ENCODE data around the gene FGF14.

Gene FGF14

DNA sequence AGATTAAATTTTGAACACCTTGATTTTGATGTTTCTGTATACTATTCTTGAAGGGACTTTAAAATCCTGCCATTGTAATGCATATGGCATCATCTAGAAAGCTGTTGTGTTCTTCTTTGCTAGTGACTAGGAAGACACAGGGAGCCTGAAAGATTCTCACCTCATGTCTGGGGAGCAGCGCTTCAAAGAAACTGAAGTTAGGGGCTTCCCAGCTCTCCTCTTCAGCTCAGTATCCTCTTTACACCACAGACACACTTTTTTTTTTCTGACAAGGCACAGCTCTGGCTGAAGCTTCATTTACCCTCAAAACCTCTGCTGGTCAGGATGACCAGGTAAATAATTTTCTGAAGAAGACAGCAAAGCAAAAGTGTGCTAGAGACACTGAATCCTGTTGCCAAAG is 693.7 kb downstream of the FGF14 start:
- H3K27ac ChIP-seq (ENCODE audit: low read length): no peak overlapping the region

DNA sequence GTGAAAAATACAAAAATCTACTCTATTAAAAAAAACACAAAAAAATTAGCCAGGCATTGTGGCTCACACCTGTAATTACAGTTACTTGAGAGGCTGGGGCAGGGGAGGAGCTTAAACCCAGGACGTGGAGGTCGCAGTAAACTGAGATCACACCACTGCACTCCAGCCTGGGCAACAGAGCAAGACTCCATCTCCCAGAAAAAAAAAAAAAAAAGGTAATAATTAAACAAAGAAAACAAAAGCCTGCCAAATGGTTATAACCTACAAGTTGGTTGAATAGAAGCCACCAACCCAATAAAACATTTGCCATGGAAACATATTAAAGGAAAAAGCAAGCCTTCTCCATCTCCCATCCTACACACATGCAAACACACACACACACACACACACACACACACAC is 694.2 kb downstream of the FGF14 start:
- Histone ChIP-seq H3K27me3 (ENCODE audit: low read depth, low read length) (no peaks in the 10 kb centered on the region), H3K9me3 (ENCODE audit: control insufficient read depth in 1 of 2, low read length in 2 of 2) (no peaks in the 10 kb centered on the region), H3K27ac (ENCODE audit: low read length) (no peak overlapping the region), H3K36me3 (ENCODE audit: control insufficient read depth in 1 of 2, insufficient read depth in 2 of 2, low read length in 2 of 2) (no peaks in the 10 kb centered on the region), H3K4me3 (ENCODE audit: low read depth in 1 of 2, low read length in 2 of 2) (no peak overlapping the region), H3K4me1 (ENCODE audit: control insufficient read depth in 1 of 2, insufficient read depth in 2 of 2, low read length in 2 of 2) (no peaks in the 10 kb centered on the region)

More for the DNA sequence above, 693.7 kb downstream of the FGF14 start:
- H3K36me3 ChIP-seq (ENCODE audit: control insufficient read depth in 1 of 2, insufficient read depth in 2 of 2, low read length in 2 of 2): no peaks in the 10 kb centered on the region
- no peaks in the 10 kb centered on the region for H3K27me3 ChIP-seq (ENCODE audit: low read depth, low read length)
- no peaks in the 10 kb centered on the region for H3K4me1 ChIP-seq (ENCODE audit: control insufficient read depth in 1 of 2, insufficient read depth in 2 of 2, low read length in 2 of 2)
- no peaks in the 10 kb centered on the region for H3K9me3 ChIP-seq (ENCODE audit: control insufficient read depth in 1 of 2, low read length in 2 of 2)
- H3K4me3 ChIP-seq (ENCODE audit: low read depth in 1 of 2, low read length in 2 of 2): no peak overlapping the region

DNA sequence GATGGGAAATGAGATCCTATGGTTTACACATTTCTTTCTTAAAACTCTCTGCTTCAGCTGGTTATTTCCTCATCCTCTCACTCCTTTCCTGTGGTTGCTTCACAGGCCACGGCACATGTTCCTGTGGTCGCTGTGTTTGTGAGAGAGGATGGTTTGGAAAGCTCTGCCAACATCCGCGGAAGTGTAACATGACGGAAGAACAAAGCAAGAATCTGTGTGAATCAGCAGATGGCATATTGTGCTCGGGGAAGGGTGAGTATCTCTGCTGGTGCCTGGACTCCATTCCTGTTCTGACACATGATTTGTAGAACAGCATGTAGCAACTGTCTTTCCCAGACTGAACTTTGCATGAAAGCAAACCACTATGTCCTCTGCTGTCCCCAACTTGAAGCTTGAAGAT is 695.2 kb downstream of the FGF14 start:
- H3K4me1 ChIP-seq (ENCODE audit: control insufficient read depth in 1 of 2, insufficient read depth in 2 of 2, low read length in 2 of 2): no peaks in the 10 kb centered on the region
- H3K9me3 ChIP-seq (ENCODE audit: control insufficient read depth in 1 of 2, low read length in 2 of 2): no peaks in the 10 kb centered on the region
- H3K27me3 ChIP-seq (ENCODE audit: low read depth, low read length): no peaks in the 10 kb centered on the region
- no peak overlapping the region for H3K27ac ChIP-seq (ENCODE audit: low read length)
- no peak overlapping the region for H3K4me3 ChIP-seq (ENCODE audit: low read depth in 1 of 2, low read length in 2 of 2)
- H3K36me3 ChIP-seq (ENCODE audit: control insufficient read depth in 1 of 2, insufficient read depth in 2 of 2, low read length in 2 of 2): no peaks in the 10 kb centered on the region

DNA sequence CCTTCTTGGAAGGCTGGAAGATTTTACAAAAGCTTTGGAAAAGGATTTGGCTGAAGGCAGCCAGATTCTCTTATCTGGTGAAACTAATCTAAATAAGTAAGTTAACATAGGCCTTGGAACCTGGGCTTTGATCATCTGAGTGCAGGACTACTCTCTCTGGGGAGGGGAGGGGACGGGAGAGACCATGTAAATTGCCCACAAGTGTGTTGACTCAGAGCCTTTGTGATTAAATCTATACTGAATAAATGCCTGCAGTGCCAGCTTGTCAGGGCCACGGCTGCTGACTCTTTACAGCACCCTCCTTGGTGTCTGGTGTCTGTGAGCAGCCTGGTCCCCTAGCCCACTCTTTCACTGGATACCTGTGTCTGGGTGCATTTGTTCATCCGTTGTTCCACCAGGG is 698.0 kb downstream of the FGF14 start:
- Histone ChIP-seq H3K4me3 (ENCODE audit: low read depth in 1 of 2, low read length in 2 of 2) (no peak overlapping the region), H3K27me3 (ENCODE audit: low read depth, low read length) (no peaks in the 10 kb centered on the region), H3K27ac (ENCODE audit: low read length) (no peak overlapping the region), H3K9me3 (ENCODE audit: control insufficient read depth in 1 of 2, low read length in 2 of 2) (no peaks in the 10 kb centered on the region), H3K36me3 (ENCODE audit: control insufficient read depth in 1 of 2, insufficient read depth in 2 of 2, low read length in 2 of 2) (no peaks in the 10 kb centered on the region), H3K4me1 (ENCODE audit: control insufficient read depth in 1 of 2, insufficient read depth in 2 of 2, low read length in 2 of 2) (no peaks in the 10 kb centered on the region)

DNA sequence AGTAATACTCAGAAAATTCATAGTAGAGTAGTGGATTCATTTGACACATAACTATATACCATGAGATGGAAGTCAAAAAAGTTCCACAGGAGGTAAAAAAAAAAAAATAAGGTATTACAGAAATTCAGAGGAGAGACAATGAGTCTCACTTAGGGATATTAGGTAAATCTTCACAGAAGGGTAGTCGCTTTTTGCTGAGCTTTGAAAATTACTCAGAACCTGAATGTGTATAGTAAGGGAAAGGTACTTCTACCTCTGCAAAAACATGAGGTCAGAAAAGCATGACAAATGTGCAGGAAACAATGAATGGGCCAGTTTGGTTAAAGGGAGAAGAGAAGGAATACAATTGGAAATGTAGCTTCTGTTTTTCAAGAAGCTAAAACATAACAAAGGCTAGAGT is 698.8 kb downstream of the FGF14 start:
- Histone ChIP-seq H3K27ac (ENCODE audit: low read length) (no peak overlapping the region), H3K4me3 (ENCODE audit: low read depth in 1 of 2, low read length in 2 of 2) (no peak overlapping the region), H3K4me1 (ENCODE audit: control insufficient read depth in 1 of 2, insufficient read depth in 2 of 2, low read length in 2 of 2) (no peaks in the 10 kb centered on the region), H3K27me3 (ENCODE audit: low read depth, low read length) (no peaks in the 10 kb centered on the region), H3K36me3 (ENCODE audit: control insufficient read depth in 1 of 2, insufficient read depth in 2 of 2, low read length in 2 of 2) (no peaks in the 10 kb centered on the region), H3K9me3 (ENCODE audit: control insufficient read depth in 1 of 2, low read length in 2 of 2) (no peaks in the 10 kb centered on the region)

- Histone ChIP-seq H3K27me3 (ENCODE audit: low read depth, low read length) (no peaks in the 10 kb centered on the region), H3K9me3 (ENCODE audit: control insufficient read depth in 1 of 2, low read length in 2 of 2) (no peaks in the 10 kb centered on the region), H3K4me1 (ENCODE audit: control insufficient read depth in 1 of 2, insufficient read depth in 2 of 2, low read length in 2 of 2) (no peaks in the 10 kb centered on the region), H3K36me3 (ENCODE audit: control insufficient read depth in 1 of 2, insufficient read depth in 2 of 2, low read length in 2 of 2) (no peaks in the 10 kb centered on the region), H3K27ac (ENCODE audit: low read length) (no peak overlapping the region), H3K4me3 (ENCODE audit: low read depth in 1 of 2, low read length in 2 of 2) (no peak overlapping the region)
Observed at GRCh38 chr13:101700598-101700997, 701.2 kb downstream of the FGF14 start.

- Histone ChIP-seq H3K9me3 (ENCODE audit: control insufficient read depth in 1 of 2, low read length in 2 of 2) (no peaks in the 10 kb centered on the region), H3K27me3 (ENCODE audit: low read depth, low read length) (no peaks in the 10 kb centered on the region), H3K4me3 (ENCODE audit: low read depth in 1 of 2, low read length in 2 of 2) (no peak overlapping the region), H3K27ac (ENCODE audit: low read length) (no peak overlapping the region), H3K36me3 (ENCODE audit: control insufficient read depth in 1 of 2, insufficient read depth in 2 of 2, low read length in 2 of 2) (no peaks in the 10 kb centered on the region), H3K4me1 (ENCODE audit: control insufficient read depth in 1 of 2, insufficient read depth in 2 of 2, low read length in 2 of 2) (no peaks in the 10 kb centered on the region)
Observed at GRCh38 chr13:101698400-101698799, 703.4 kb downstream of the FGF14 start.

- H3K9me3 ChIP-seq (ENCODE audit: control insufficient read depth in 1 of 2, low read length in 2 of 2): no peaks in the 10 kb centered on the region
- H3K27ac ChIP-seq (ENCODE audit: low read length): no peak overlapping the region
- H3K4me3 ChIP-seq (ENCODE audit: low read depth in 1 of 2, low read length in 2 of 2): no peak overlapping the region
- H3K4me1 ChIP-seq (ENCODE audit: control insufficient read depth in 1 of 2, insufficient read depth in 2 of 2, low read length in 2 of 2): no peaks in the 10 kb centered on the region
- no peaks in the 10 kb centered on the region for H3K27me3 ChIP-seq (ENCODE audit: low read depth, low read length)
- H3K36me3 ChIP-seq (ENCODE audit: control insufficient read depth in 1 of 2, insufficient read depth in 2 of 2, low read length in 2 of 2): no peaks in the 10 kb centered on the region
Observed at GRCh38 chr13:101697745-101698144, 704.1 kb downstream of the FGF14 start.

DNA sequence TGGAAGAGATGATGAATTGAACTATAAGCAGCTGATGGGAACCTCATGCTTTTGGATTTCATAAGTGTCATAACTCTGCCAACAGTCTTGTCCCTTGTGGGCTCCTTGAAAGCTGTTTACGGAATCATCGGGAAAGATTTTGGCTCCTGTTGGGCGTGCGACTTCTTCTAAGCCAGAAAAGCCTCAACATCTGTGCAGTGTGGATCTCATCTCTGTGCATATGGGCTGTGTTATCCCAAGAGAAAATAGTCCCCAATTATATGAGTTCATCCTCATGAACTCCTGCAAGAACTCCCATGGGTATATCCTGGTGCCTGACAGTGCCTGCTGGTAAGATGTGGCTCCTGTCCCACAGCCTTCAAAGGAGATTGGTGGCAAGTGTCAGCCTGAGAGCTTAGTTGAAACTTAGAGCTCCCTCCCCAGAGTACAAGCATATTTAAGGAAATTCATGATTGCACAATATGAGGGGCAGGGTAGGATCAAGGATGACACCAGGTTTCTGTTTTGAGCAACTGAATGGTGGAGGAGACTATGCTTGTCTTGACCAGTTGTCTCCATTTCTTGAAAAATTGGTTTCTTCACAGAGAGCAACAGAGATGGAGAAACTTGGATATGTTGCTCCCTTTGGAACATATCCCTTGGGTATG is 705.9 kb downstream of the FGF14 start:
- Histone ChIP-seq H3K27ac (ENCODE audit: low read length) (no peak overlapping the region), H3K4me1 (ENCODE audit: control insufficient read depth in 1 of 2, insufficient read depth in 2 of 2, low read length in 2 of 2) (no peaks in the 10 kb centered on the region), H3K27me3 (ENCODE audit: low read depth, low read length) (no peaks in the 10 kb centered on the region), H3K4me3 (ENCODE audit: low read depth in 1 of 2, low read length in 2 of 2) (no peak overlapping the region), H3K36me3 (ENCODE audit: control insufficient read depth in 1 of 2, insufficient read depth in 2 of 2, low read length in 2 of 2) (no peaks in the 10 kb centered on the region), H3K9me3 (ENCODE audit: control insufficient read depth in 1 of 2, low read length in 2 of 2) (no peaks in the 10 kb centered on the region)

- H3K4me3 ChIP-seq (ENCODE audit: low read depth in 1 of 2, low read length in 2 of 2): no peak overlapping the region
- H3K27ac ChIP-seq (ENCODE audit: low read length): no peak overlapping the region
- H3K36me3 ChIP-seq (ENCODE audit: control insufficient read depth in 1 of 2, insufficient read depth in 2 of 2, low read length in 2 of 2): no peaks in the 10 kb centered on the region
- H3K9me3 ChIP-seq (ENCODE audit: control insufficient read depth in 1 of 2, low read length in 2 of 2): no peaks in the 10 kb centered on the region
- H3K27me3 ChIP-seq (ENCODE audit: low read depth, low read length): no peaks in the 10 kb centered on the region
- H3K4me1 ChIP-seq (ENCODE audit: control insufficient read depth in 1 of 2, insufficient read depth in 2 of 2, low read length in 2 of 2): no peaks in the 10 kb centered on the region
Observed at GRCh38 chr13:101691341-101691860, 710.4 kb downstream of the FGF14 start.

GRCh38 chr13:101690871-101691270 is 711.0 kb downstream of the FGF14 start:
- no peaks in the 10 kb centered on the region for H3K4me1 ChIP-seq (ENCODE audit: control insufficient read depth in 1 of 2, insufficient read depth in 2 of 2, low read length in 2 of 2)
- no peak overlapping the region for H3K4me3 ChIP-seq (ENCODE audit: low read depth in 1 of 2, low read length in 2 of 2)
- no peak overlapping the region for H3K27ac ChIP-seq (ENCODE audit: low read length)
- no peaks in the 10 kb centered on the region for H3K27me3 ChIP-seq (ENCODE audit: low read depth, low read length)
- no peaks in the 10 kb centered on the region for H3K36me3 ChIP-seq (ENCODE audit: control insufficient read depth in 1 of 2, insufficient read depth in 2 of 2, low read length in 2 of 2)
- H3K9me3 ChIP-seq (ENCODE audit: control insufficient read depth in 1 of 2, low read length in 2 of 2): no peaks in the 10 kb centered on the region

GRCh38 chr13:101686003-101686402 is 715.8 kb downstream of the FGF14 start:
- Histone ChIP-seq H3K9me3 (ENCODE audit: control insufficient read depth in 1 of 2, low read length in 2 of 2) (no peaks in the 10 kb centered on the region), H3K27ac (ENCODE audit: low read length) (no peak overlapping the region), H3K27me3 (ENCODE audit: low read depth, low read length) (no peaks in the 10 kb centered on the region), H3K4me1 (ENCODE audit: control insufficient read depth in 1 of 2, insufficient read depth in 2 of 2, low read length in 2 of 2) (no peaks in the 10 kb centered on the region), H3K4me3 (ENCODE audit: low read depth in 1 of 2, low read length in 2 of 2) (no peak overlapping the region), H3K36me3 (ENCODE audit: control insufficient read depth in 1 of 2, insufficient read depth in 2 of 2, low read length in 2 of 2) (no peaks in the 10 kb centered on the region)

All from muscle layer of duodenum (tissue), 2 donors.